DMS53 treated with DMSO at 0.1 percent for 48 hours (cell line): ENCODE measurements around the gene APEX2.
"Not testable (repeated sequence)": the region's sequence is repeated elsewhere in the genome, so short reads cannot be mapped to it uniquely, and the experiment has no call there.

Experiments used
- DNase-seq: peaks from one replicate; lab custom pipeline; 2025; ENCODE audit not compliant: unreplicated experiment; lab: John Stamatoyannopoulos, UW

The APEX2 gene

GRCh38 chrX:55011294-55011693 is 11.1 kb downstream of the APEX2 start:
- DNase-seq: no peak

- DNase-seq: no peak
Observed at GRCh38 chrX:55014897-55015299, 14.7 kb downstream of the APEX2 start.

DNA sequence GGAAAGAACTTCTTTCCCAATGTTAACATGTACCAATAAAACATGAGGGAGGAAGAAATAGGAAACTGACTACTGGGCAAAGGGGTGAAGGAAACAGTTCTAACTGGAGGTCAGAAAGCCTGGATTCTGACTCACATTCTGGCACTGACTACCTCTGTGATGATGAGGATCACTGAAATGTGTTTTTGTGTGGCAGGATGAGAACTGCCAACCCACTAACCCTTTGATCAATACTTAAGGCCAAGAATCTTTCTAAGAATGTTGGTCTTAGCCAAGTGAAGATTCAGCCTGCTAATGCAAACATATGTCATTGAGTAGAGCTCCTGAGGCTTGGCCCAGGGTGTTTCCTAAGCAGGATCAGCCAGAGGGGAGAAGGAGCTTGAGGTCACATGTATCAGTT is 26.0 kb downstream of the APEX2 start:
- DNase-seq: no peak

GRCh38 chrX:55026840-55027239 is 26.7 kb downstream of the APEX2 start:
- DNase-seq: no peak

GRCh38 chrX:55028040-55028439 is 27.9 kb downstream of the APEX2 start:
- no peak for DNase-seq

DNA sequence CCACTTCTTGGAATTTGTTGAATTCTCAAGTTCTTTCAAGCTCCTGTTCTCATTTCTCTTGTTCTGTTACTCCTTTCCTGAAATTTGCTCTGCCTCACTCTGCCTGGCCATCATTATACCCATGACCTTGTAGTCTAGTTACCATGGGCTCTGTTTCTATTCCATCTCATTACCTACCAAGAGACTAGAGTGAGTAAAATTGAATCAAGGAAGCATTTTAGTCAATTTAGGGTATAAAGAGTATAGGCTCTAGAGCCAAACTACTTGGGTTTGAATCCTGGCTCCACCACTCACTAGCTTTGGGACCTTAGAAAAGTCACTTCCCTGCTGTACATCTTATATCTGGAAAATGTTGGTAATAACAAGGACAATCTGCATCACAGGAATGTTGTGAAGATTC is 28.4 kb downstream of the APEX2 start:
- DNase-seq: no peak

GRCh38 chrX:55029291-55029690 is 29.1 kb downstream of the APEX2 start:
- DNase-seq: no peak

GRCh38 chrX:55030271-55031205 is 30.4 kb downstream of the APEX2 start, which contains the start of gene ALAS2:
ALAS2 (minus strand) TSS chrX:55030977; CDS start chrX:55026000, 4,977 bp downstream.
- DNase-seq: no peak

DNA sequence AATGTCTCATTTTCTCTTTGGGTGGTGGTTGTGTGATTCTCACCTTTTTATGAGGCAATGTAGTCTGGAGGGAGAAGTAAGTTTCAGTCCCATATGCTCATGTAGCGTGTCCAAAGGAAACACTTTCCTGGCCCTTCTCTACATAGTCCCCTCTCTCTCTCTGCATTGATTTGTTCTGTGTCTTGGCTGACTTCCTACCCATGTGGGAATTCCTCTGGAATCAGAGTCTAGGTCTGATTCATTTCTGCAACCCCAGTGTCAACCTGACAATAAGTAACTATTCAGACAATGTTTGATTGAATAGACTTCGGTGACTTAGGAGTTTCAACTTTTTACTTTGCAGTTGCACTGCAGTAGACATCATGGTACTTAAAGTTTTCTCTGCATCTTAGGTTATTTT is 33.3 kb downstream of the APEX2 start:
- DNase-seq: no peak

DNA sequence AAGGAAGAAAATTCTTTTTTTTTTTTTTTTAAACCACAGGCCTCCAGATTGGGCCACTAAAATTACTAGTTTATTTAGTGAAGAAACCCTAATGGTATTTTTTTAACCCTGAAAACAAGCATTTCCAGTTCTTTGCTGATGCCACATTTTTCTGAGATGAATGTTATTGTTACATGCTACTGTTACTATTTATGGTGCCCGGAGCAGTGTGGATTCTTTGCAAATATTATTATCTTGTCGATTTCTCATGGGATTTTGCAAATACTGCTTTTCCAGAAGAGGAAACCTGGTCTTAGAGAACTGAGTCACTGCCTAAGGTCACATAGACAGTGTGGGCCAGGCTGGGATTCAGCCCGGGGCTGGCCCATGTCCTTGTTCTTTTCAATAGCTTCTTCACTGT is 39.3 kb downstream of the APEX2 start:
- DNase-seq: no peak

DNA sequence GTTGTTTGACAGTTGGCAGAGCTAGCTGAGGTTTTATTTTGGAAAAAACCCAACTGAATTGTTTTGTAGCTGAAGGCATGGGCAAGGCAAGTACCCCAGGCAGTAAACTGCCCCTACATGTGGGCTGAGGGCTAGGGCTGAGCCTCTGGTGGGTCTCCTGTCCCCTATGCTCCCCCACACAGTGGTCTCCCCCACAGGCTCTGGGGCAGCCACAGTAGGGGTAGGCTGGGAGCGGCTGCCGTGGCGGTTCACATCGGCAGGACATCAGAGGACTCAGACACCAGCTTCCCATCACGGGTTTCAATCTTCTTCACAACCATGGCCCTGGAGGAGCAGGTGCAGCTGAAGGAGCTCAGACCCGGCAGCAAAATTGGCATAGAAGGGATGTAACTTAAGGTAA is 41.4 kb downstream of the APEX2 start:
- no peak for DNase-seq

DNA sequence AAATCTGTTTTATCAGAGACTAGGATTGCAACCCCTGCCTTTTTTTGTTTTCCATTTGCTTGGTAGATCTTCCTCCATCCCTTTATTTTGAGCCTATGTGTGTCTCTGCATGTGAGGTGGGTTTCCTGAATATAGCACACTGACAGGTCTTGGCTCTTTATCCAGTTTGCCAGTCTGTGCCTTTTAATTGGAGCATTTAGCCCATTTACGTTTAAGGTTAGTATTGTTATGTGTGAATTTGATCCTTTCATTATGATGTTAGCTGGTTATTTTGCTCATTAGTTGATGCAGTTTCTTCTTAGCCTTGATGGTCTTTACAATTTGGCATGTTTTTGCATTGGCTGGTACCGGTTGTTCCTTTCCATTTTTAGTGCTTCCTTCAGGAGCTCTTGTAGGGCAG is 50.4 kb downstream of the APEX2 start:
- not testable (repeated sequence) for DNase-seq

GRCh38 chrX:55056820-55057674 is 56.9 kb downstream of the APEX2 start:
- DNase-seq: no peak

GRCh38 chrX:55057675-55058249 is 57.6 kb downstream of the APEX2 start:
- peak; percentile 37 for DNase-seq
